Measurements from ENCODE around the gene PIP5K1B.

Gene PIP5K1B

GRCh38 chr9:68794898-68795297, 89.9 kb downstream of the PIP5K1B start:
- DNase-seq (ENCODE audit: low read depth) = no peak
- TF ChIP-seq, protein P1, sequence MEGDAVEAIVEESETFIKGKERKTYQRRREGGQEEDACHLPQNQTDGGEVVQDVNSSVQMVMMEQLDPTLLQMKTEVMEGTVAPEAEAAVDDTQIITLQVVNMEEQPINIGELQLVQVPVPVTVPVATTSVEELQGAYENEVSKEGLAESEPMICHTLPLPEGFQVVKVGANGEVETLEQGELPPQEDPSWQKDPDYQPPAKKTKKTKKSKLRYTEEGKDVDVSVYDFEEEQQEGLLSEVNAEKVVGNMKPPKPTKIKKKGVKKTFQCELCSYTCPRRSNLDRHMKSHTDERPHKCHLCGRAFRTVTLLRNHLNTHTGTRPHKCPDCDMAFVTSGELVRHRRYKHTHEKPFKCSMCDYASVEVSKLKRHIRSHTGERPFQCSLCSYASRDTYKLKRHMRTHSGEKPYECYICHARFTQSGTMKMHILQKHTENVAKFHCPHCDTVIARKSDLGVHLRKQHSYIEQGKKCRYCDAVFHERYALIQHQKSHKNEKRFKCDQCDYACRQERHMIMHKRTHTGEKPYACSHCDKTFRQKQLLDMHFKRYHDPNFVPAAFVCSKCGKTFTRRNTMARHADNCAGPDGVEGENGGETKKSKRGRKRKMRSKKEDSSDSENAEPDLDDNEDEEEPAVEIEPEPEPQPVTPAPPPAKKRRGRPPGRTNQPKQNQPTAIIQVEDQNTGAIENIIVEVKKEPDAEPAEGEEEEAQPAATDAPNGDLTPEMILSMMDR (conservative IDR thresholded peaks at IDR 0.05; ENCODE audit: control insufficient read depth, insufficient read depth, low read depth, low read length) = no peak
- H3K4me3 ChIP-seq (ENCODE audit: control insufficient read depth, low read depth, low read length) = no peak overlapping the region

DNA sequence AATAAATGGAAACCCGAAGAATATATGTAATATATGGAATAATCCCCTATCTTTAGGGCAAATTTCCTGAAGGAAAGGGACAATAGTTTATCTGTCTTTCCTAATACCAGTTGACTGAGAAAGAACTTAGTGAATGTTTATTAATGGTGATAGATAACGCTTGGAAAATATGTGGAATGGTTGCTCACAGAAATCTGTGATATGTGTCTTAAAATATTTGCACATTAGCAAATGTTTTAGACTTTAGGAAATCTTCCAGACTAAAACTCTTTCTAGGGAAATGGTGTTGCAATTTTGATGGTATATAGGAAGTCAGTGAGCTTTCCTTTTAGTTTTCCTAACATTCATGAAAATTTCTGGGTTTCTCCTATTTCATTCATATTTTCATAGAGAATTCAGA, 90.4 kb downstream of the PIP5K1B start:
- H3K4me3 ChIP-seq (ENCODE audit: control insufficient read depth, low read depth, low read length) = no peak overlapping the region
- no peak for DNase-seq (ENCODE audit: low read depth)
- TF ChIP-seq, protein P1 (conservative IDR thresholded peaks at IDR 0.05; ENCODE audit: control insufficient read depth, insufficient read depth, low read depth, low read length) = no peak

GRCh38 chr9:68797116-68797515, 92.1 kb downstream of the PIP5K1B start:
- TF ChIP-seq, protein P1 (conservative IDR thresholded peaks at IDR 0.05; ENCODE audit: control insufficient read depth, insufficient read depth, low read depth, low read length) = no peak
- DNase-seq (ENCODE audit: low read depth) = no peak
- no peak overlapping the region for H3K4me3 ChIP-seq (ENCODE audit: control insufficient read depth, low read depth, low read length)

GRCh38 chr9:68798423-68798822, 93.4 kb downstream of the PIP5K1B start:
- DNase-seq (ENCODE audit: low read depth) = no peak
- no peak overlapping the region for H3K4me3 ChIP-seq (ENCODE audit: control insufficient read depth, low read depth, low read length)
- TF ChIP-seq, protein P1 (conservative IDR thresholded peaks at IDR 0.05; ENCODE audit: control insufficient read depth, insufficient read depth, low read depth, low read length) = no peak

GRCh38 chr9:68800836-68801235, 95.8 kb downstream of the PIP5K1B start:
- TF ChIP-seq, protein P1 (conservative IDR thresholded peaks at IDR 0.05; ENCODE audit: control insufficient read depth, insufficient read depth, low read depth, low read length) = no peak
- no peak for DNase-seq (ENCODE audit: low read depth)
- no peak overlapping the region for H3K4me3 ChIP-seq (ENCODE audit: control insufficient read depth, low read depth, low read length)

DNA sequence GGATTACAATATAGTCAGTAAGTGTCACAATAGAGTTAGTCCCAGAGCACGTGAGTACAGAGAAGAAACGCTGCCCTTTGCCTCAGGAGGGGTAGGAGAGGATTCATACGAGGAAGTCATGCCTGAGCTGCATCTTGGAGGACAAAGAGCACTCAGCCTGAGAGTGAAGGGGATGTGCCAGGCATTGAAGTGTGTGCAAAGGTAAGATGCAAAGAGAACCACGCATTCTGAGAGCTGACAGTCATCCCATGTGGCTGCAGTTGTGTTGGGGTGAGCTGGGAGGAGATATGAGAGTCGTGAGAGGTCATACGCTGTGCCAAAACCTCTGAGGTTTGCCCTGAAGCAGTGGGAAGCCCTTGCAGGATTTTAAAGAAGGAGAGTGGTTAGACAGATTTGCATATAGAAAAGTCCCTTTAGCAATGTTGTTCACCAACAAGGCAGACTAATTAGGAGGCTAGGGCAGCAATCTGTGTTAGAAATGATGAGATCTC, 97.5 kb downstream of the PIP5K1B start:
- H3K4me3 ChIP-seq (ENCODE audit: control insufficient read depth, low read depth, low read length) = no peak overlapping the region
- DNase-seq (ENCODE audit: low read depth) = no peak
- TF ChIP-seq, protein P1 (conservative IDR thresholded peaks at IDR 0.05; ENCODE audit: control insufficient read depth, insufficient read depth, low read depth, low read length) = no peak

Measured in fibroblast of mammary gland (primary cell).